ENCODE measurements around the gene IQCH.

DNA sequence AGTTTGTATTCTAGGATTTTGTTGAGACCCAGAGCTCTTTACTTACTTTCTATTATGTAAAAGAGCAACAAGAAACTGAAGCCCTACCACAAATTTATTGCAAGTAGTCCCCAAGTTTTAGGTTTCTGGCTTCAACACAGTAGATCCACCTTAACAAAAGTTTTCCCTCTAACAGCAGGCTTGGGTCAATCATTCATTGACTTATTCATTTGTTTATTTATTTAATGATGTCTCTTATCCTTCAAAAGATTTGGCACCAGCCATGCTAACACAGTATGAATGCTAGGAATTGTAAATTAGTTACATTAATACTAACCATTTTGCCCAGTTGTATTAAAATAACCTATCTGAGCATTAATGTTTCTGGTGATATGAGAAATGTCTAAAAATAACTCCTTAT, 88.6 kb downstream of the IQCH start:
- TF ChIP-seq EZH2phosphoT487 (IDR thresholded peaks at IDR 0.05; ENCODE audit: low read length), result no peak
- no peak for TF ChIP-seq CTCF (IDR thresholded peaks at IDR 0.05; ENCODE audit: low read length)
- TF ChIP-seq EZH2 (optimal IDR thresholded peaks at IDR 0.05; ENCODE audit: low read depth, low read length), result no peak
